Muscle of arm (tissue), 12 donors: ENCODE results near the gene ZNF423. TPM values are rescaled to one million over a fixed set of nuclear protein-coding genes. Genes with fewer than 3 reads are reported as not detected.

Experiments
- DNase-seq: peaks from one replicate; pipeline ENCODE4 v3.0.0-alpha.2; 2013
- polyA plus RNA-seq, 12 donors: library from polyadenylated mRNA; unstranded; fragments of 120-200 nt; gene quantifications; one replicate each; pipeline ENCODE4 v1.2.1, GENCODE V29; 2013; ENCODE audit not compliant: insufficient read length in 12 of 12

Gene ZNF423
- polyA plus RNA-seq, 12 donors = 22.6 to 37.5 (median 25.9) TPM; not detected in 1

- no peak for DNase-seq
Observed at GRCh38 chr16:49483251-49483650, 372.7 kb downstream of the ZNF423 start.

GRCh38 chr16:49482690-49483089, 373.2 kb downstream of the ZNF423 start:
- DNase-seq = no peak

GRCh38 chr16:49478616-49479015, 377.3 kb downstream of the ZNF423 start:
- no peak for DNase-seq

GRCh38 chr16:49478107-49478506, 377.8 kb downstream of the ZNF423 start:
- DNase-seq = no peak

DNA sequence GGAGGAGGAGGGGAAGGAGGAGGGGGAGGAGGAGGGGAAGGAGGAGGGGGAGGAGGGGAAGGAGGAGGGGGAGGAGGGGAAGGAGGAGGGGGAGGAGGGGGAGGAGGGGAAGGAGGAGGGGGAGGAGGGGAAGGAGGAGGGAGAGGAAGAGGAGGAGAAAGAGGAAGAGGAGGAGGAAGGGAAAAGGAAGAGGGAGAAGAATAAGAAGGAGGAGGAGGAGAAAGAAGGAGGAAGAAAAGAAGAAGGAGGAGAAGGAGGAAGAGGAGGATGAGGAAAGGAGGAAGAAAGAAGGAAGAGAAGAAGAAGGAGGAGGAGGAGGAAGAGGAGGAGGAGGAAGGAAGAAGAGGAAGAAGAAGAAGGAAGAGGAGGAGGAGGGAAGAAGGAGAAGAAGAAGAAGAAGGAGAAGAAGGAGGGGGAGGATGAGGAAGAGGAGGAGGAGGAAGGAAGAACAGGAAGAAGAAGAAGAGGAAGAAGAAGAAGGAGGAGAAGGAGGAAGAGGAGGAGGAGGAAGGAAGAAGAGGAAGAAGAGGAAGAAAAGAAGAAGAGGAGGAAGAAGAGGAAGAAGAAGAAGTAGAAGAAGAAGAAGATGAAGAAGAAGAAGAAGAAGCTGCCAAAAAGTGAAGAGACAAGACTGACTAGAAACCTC, 378.5 kb downstream of the ZNF423 start:
- no peak for DNase-seq

- no peak for DNase-seq
Observed at GRCh38 chr16:49474741-49475140, 381.2 kb downstream of the ZNF423 start.

GRCh38 chr16:49473773-49474172, 382.1 kb downstream of the ZNF423 start:
- DNase-seq = no peak

DNA sequence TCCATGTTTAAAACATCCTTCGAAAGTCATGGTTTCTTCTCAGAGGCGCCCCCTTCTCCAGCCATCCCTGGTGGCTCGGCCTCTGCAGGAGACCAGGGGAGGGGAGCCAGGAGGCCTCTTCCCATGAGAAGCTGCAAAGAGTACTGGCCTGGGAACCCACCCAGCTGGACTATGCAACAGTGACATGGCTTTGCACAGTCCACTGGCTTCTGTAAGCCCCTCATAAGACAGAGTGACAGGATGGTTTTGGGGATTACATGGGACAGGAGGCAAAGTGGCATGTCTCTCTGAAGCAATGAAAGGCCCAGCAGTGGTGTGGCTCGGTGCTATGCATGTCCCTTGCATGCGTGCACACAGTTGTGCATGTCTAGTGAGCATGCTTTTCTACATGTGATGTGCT, 382.8 kb downstream of the ZNF423 start:
- DNase-seq = no peak

GRCh38 chr16:49472598-49472997, 383.3 kb downstream of the ZNF423 start:
- DNase-seq = no peak

GRCh38 chr16:49471038-49471727, 384.7 kb downstream of the ZNF423 start:
- DNase-seq = no peak

DNA sequence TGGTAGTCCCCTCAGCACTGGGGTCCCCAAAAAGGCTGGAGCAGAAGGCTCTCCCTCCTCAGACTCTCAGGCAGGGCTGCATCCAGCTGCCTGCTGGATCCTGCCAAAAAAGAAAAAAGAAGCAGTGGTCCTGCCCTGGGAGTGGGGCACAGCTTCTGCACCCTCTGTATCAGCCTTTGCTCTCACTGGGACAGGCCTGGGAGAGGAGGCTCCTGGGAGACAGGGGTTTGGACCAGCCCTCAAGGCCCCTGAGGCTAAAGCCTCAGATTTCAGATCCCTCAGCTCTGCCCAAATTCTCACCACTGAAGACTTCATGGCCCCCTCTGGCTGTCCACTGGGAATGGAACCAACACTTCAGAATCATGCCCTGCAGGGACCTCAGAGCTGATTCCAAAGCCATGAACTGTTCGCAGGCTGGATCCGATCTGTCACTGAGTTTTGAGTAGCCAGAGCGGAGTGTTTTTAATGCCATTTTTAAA, 385.4 kb downstream of the ZNF423 start:
- no peak for DNase-seq

DNA sequence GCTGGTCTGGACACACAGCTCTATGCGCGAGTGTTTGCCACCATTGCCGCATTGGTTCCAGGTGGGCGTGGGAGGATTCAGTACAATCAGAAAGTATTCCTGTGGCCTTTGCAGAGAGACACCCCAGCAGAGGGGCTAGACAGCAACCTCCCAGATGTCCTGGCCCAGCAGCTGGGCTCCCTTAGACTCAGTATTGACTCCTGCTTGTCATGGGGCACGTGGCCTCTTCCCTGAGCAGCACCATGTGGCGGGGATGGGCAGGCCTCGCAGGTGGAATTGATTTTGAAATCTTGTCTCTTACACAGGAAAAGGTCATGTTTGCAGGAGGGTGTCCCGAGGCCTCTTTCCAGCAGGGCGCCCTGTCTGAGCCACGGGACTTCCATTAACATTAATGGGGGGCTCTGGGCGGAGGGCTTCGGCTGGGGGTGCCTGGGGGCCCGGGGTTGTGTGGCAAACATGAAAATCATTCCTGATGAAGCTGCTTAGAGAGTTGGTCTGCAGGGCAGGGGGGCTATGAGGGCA, 385.9 kb downstream of the ZNF423 start:
- no peak for DNase-seq

DNA sequence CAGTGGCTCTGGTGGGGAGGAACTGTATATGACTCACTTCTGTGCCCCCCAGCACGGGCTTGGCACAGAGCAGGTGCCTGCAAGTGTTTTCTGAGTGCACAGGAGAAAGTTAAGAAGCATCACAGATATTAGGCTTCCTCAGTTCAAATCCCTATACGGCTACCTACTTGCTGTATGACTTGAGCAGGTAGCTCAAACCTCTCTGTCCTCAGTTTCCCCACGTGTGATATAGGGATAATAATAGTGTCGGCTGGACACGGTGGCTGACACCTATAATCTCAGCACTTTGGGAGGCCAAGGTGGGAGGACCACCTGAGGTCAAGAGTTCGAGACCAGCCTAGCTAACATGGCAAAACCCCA, 386.6 kb downstream of the ZNF423 start:
- DNase-seq = no peak

DNA sequence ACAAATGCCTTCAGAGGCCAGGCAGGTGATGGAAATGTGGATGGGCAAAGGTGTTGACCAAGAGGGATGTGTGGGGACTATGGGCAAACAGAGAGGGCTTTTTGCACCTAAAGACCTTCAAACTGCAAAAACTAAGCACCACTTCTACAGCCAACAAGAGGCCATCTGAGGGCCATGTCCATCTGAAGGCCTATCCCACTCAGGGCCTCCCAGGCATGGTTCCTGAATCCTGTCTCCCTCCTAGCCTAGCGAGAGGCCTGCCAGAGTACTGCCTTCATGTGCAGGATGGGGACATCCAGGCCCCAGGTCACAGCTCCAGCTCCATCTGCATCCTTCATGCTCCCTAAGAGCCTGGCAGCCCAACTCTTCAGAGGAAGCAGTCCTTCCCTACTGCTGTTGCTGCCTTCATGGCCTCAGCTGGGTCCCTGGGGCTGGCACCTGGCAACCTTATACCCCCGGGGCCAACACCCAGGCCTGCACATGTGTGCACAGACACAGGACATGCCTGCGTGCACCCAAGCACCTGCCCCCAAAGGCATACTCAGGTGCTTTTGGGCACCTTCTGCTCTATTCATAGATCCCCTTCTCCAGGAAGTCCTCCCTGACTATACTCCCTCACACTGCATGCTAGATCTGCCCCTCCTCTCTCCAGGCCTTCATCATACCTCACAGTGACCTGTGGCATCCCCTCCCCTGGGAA, 387.2 kb downstream of the ZNF423 start:
- no peak for DNase-seq

- DNase-seq = no peak
Observed at GRCh38 chr16:49467540-49468372, 388.2 kb downstream of the ZNF423 start.

DNA sequence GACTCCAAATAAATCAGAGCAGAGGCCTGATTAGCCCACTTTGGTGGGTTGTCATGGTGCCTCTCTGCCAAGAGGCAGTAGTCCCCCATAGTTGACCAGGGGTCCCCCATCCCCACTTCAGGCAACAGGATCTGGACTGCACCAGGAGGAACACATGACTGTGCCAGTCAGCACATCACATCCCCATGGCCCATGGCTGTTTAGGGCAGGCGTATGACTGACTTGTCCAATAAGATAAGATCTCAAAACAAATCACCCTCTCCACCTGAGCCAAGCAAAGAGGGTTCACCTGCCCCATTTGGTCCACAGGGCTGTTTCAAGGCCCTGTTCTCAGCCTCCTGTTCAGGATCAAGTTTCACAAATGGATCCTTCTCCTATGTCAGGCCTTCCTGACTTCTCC, 389.0 kb downstream of the ZNF423 start:
- DNase-seq = no peak

GRCh38 chr16:49466529-49466831, 389.4 kb downstream of the ZNF423 start:
- no peak for DNase-seq

- DNase-seq = no peak
Observed at GRCh38 chr16:49465661-49466528, 390.0 kb downstream of the ZNF423 start.

DNA sequence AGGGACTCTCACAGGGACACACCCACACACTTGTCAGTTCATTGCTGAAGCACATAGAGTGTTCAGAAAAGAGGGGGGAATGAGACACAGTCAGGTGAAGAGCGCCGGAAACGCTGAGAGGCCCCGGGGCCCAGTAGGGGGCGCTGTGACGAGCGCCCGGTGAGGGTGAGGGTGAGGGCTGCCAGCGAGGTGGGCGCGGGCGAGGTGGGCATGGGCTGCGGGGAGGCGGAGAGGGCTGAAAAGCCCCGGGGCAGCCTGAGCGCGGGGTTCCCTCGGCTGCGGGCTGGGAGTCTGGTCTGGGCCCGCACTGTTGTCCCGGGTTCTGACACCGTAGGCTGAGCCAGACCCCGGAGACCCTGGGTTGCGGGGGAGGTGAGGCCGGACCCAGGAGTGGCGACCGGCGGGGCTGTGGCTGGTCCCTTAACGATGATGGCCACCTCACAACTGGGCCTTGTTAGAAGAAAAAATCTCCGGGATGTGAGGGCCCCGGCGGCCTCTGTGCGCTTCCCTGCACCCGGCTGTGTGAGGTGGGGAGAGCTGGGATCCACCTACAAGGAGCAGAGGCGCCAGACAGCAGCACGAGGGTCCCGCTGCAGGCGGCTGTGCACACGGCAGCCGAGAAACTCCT, 390.9 kb downstream of the ZNF423 start:
- DNase-seq = no peak

- DNase-seq = no peak
Observed at GRCh38 chr16:49464093-49464492, 391.8 kb downstream of the ZNF423 start.

DNA sequence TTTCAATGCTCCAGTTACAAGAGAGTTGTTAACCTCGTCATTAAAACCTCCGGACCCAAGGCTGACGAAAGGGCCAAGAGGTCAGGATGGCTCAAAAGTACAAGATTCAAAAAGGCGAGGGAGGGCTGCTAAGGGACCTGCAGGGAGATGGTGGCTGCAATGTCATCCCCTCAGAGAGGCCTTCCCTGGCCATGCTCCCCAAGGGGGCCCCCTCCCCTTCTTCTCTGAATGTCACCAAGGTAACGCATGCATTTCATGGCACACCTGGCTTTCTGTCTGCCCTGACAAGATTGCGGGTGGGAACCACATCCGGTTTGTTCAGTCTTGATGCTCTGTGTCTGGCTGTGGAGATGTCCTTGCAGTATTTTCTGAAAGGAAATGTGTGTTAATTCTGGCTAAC, 392.4 kb downstream of the ZNF423 start:
- DNase-seq = no peak
